Measurements from ENCODE around the gene PTK7. TPM values are rescaled to one million over a fixed set of nuclear protein-coding genes. Genes with fewer than 3 reads are reported as not detected.
A peak's percentile ranks its signal among the peaks of the same experiment; 100 is the strongest.
"Not testable (repeated sequence)": the region's sequence is repeated elsewhere in the genome, so short reads cannot be mapped to it uniquely, and the experiment has no call there.

PTK7 gene
- polyA plus RNA-seq, 1 donor = 35.7 TPM

DNA sequence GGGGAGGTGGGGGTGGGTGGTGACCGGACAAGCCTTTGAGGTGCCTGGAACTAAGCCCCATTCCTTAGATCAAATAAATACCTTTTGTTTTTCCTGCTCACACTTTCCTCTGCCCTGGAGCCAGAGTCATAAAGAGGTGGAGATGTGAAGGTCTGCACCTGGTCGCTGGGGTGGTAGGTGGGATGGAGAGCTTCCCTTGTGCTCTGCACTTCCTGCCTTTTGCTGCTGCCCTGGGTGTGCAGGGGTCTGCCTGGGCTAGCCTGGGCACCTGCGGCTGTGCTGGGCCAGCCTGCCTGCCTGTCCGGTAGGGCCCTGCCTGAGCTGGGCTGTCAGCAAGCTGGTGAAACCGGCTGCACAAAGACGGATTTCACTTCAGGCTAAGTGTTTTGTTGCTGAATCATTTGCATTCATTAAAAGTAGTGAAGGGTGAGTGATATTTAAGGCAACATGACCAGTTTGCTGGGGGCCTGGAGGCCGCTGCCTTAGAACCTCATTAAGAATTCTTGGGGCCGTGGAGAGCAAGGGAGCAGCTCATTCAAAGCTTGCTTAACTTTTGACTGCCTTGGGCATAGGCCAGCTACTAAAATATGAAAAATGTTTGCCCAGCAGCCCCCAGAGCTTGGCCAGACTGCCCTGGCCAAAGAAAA is 20.5 kb downstream of the PTK7 start:
- no peaks in the 10 kb centered on the region for H3K27me3 ChIP-seq (ENCODE audit: control insufficient read depth, insufficient read depth, low read length)
- peak overlapping the region; percentile 3 for H3K27ac ChIP-seq (ENCODE audit: low read length)
- no peak overlapping the region for H3K4me3 ChIP-seq (ENCODE audit: low read length)
- no peaks in the 10 kb centered on the region for H3K9me3 ChIP-seq (ENCODE audit: control insufficient read depth, low read depth, low read length)
- no peak for DNase-seq
- no peaks in the 10 kb centered on the region for H3K4me1 ChIP-seq (ENCODE audit: control insufficient read depth, insufficient read depth, low read length)
- WGBS (ENCODE audit: insufficient coverage, low lambda C conversion rate) = 40% methylated on average over 1 of the region's 8 CpGs
- no peaks in the 10 kb centered on the region for H3K36me3 ChIP-seq (ENCODE audit: control insufficient read depth, insufficient read depth, low read length)

DNA sequence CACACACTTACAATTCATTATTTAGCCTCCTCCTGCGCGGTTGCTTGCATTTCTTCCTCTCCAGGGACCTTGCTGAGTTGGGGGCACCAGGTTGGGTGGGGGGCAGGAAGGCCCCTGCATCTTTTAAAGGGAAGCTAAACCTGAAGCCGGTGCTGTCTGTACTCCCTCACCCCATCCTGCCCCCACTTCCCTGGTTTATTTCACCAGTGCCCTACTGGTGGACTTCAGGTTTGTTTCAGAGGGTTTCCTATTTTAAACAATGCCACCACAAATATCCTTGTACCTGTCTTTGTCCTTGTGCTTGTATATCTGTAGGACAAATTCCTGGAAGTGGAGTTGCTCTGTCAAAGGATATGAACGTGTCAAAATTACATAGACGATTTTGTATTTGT is 21.0 kb downstream of the PTK7 start:
- no peaks in the 10 kb centered on the region for H3K27me3 ChIP-seq (ENCODE audit: control insufficient read depth, insufficient read depth, low read length)
- H3K36me3 ChIP-seq (ENCODE audit: control insufficient read depth, insufficient read depth, low read length) = no peaks in the 10 kb centered on the region
- no peaks in the 10 kb centered on the region for H3K4me1 ChIP-seq (ENCODE audit: control insufficient read depth, insufficient read depth, low read length)
- WGBS (ENCODE audit: insufficient coverage, low lambda C conversion rate) = no CpG with 5 or more reads among the region's 5 CpGs
- H3K4me3 ChIP-seq (ENCODE audit: low read length) = no peak overlapping the region
- H3K27ac ChIP-seq (ENCODE audit: low read length) = no peak overlapping the region
- H3K9me3 ChIP-seq (ENCODE audit: control insufficient read depth, low read depth, low read length) = no peaks in the 10 kb centered on the region
- DNase-seq = no peak

DNA sequence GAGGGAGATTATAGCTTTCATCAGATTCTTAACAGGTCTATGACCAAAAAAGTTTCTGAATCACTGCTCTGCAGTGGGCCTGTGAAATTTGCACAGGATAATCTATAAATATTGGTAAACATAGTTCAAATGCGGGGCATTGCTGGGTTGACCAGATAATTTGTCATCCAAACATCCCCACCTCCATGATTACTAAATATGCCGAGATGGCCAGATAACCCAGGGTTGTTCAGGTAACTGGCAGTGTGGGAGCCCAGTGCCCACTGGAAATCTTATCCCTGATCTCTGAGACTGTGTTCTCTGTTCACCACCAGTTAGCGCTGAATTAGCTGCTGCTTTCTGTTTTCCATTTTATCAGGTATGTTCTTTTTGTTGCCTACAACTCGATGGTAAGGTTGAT is 21.4 kb downstream of the PTK7 start:
- Histone ChIP-seq H3K36me3 (ENCODE audit: control insufficient read depth, insufficient read depth, low read length) (no peaks in the 10 kb centered on the region), H3K4me3 (ENCODE audit: low read length) (no peak overlapping the region), H3K27ac (ENCODE audit: low read length) (no peak overlapping the region), H3K27me3 (ENCODE audit: control insufficient read depth, insufficient read depth, low read length) (no peaks in the 10 kb centered on the region), H3K4me1 (ENCODE audit: control insufficient read depth, insufficient read depth, low read length) (no peaks in the 10 kb centered on the region), H3K9me3 (ENCODE audit: control insufficient read depth, low read depth, low read length) (no peaks in the 10 kb centered on the region)
- no peak for DNase-seq
- WGBS (ENCODE audit: insufficient coverage, low lambda C conversion rate) = no CpG with 5 or more reads among the region's 4 CpGs

DNA sequence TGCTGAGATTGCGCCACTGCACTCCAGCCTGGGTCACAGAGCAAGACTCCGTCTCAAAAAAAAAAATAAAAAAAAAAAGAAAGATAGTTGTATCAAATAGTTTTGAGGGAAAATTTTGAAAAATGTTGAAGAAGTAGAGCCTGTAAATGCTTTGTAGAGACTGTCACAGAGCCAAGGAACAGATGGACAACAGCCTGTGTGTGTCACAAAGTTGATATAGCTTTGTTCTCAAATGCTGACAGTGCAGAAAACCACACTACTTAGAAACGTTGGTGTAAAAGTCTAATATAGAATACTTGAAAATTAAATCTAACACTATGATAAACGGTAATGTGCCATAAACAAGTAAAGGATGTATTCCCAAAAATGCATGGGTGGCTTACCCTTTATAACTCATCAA is 25.4 kb downstream of the PTK7 start:
- WGBS (ENCODE audit: insufficient coverage, low lambda C conversion rate) = 100% methylated on average over 1 of the region's 4 CpGs
- H3K9me3 ChIP-seq (ENCODE audit: control insufficient read depth, low read depth, low read length) = no peaks in the 10 kb centered on the region

DNA sequence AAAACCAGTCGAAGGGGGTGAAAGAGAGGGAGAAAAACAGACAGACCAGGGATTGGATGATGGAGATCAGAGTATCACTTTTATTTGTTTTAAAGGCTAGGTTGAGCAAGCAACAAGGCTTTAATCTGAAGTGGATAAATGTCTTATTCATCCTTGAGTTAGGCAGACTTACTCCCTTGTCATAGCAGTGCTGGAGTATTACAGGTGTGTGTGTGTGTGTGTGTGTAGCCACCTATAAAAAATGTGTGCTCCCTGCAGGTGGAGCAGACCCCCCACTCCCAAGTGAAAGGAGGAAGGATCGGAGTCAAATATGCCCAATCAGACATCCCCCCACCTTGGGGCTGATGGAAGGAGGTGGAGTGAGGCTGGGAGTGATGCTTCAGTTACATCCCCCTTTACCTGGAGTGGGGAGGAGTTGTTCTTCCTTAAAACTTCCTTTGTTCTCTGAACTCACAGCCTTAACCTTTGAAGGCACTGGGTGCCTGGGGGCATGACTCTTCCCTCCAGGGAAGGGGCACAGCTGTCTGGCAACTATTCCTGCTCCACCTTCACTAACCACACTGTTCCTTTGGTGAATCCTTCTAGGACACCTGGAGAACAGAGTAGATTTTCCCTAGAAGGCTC is 27.3 kb downstream of the PTK7 start:
- Histone ChIP-seq H3K9me3 (ENCODE audit: control insufficient read depth, low read depth, low read length) (no peaks in the 10 kb centered on the region), H3K4me3 (ENCODE audit: low read length) (no peak overlapping the region), H3K4me1 (ENCODE audit: control insufficient read depth, insufficient read depth, low read length) (no peaks in the 10 kb centered on the region), H3K27ac (ENCODE audit: low read length) (no peak overlapping the region), H3K36me3 (ENCODE audit: control insufficient read depth, insufficient read depth, low read length) (no peaks in the 10 kb centered on the region), H3K27me3 (ENCODE audit: control insufficient read depth, insufficient read depth, low read length) (no peaks in the 10 kb centered on the region)
- no CpG with 5 or more reads among the region's 2 CpGs for WGBS (ENCODE audit: insufficient coverage, low lambda C conversion rate)
- DNase-seq = no peak

More for the DNA sequence above, 25.4 kb downstream of the PTK7 start:
- H3K27me3 ChIP-seq (ENCODE audit: control insufficient read depth, insufficient read depth, low read length) = no peaks in the 10 kb centered on the region
- no peak overlapping the region for H3K27ac ChIP-seq (ENCODE audit: low read length)
- no peak for DNase-seq
- H3K4me1 ChIP-seq (ENCODE audit: control insufficient read depth, insufficient read depth, low read length) = no peaks in the 10 kb centered on the region
- H3K4me3 ChIP-seq (ENCODE audit: low read length) = no peak overlapping the region
- H3K36me3 ChIP-seq (ENCODE audit: control insufficient read depth, insufficient read depth, low read length) = no peaks in the 10 kb centered on the region

DNA sequence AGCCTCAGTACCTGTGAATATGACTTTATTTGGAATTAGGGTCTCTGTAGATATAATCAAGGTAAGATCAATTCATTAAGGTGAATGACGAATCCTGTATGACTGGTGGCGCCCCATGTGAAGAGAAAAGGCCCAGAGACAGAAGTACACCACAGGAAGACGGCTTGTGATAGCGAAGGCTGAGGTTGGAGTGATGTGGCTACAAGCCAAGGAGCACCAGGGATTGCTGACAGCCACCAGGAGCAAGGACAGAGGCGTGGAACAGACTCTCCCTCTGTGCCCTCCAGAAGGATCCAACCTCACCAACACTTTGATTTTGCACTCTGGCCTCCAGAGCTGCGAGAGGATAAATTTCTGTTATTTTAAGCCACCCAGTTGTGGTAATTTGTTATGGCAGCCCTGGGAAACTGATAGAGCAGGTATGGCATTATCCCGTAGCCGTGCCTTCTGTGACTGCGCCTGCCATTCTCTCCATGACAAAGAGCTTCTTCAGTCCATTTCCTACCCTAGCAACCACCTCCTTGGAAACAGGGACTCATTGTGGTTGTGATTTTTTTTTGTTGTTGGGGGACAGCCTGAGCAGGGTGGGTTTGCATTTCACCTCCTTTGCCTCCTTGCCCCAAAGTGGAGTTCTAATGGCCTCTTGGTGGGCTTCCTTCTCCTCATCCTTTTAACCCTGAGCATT is 29.6 kb downstream of the PTK7 start:
- no peaks in the 10 kb centered on the region for H3K27me3 ChIP-seq (ENCODE audit: control insufficient read depth, insufficient read depth, low read length)
- H3K9me3 ChIP-seq (ENCODE audit: control insufficient read depth, low read depth, low read length) = no peaks in the 10 kb centered on the region
- H3K36me3 ChIP-seq (ENCODE audit: control insufficient read depth, insufficient read depth, low read length) = no peaks in the 10 kb centered on the region
- no peak for DNase-seq
- no peak overlapping the region for H3K4me3 ChIP-seq (ENCODE audit: low read length)
- no peak overlapping the region for H3K27ac ChIP-seq (ENCODE audit: low read length)
- H3K4me1 ChIP-seq (ENCODE audit: control insufficient read depth, insufficient read depth, low read length) = no peaks in the 10 kb centered on the region
- WGBS (ENCODE audit: insufficient coverage, low lambda C conversion rate) = 100% methylated on average over 1 of the region's 9 CpGs

DNA sequence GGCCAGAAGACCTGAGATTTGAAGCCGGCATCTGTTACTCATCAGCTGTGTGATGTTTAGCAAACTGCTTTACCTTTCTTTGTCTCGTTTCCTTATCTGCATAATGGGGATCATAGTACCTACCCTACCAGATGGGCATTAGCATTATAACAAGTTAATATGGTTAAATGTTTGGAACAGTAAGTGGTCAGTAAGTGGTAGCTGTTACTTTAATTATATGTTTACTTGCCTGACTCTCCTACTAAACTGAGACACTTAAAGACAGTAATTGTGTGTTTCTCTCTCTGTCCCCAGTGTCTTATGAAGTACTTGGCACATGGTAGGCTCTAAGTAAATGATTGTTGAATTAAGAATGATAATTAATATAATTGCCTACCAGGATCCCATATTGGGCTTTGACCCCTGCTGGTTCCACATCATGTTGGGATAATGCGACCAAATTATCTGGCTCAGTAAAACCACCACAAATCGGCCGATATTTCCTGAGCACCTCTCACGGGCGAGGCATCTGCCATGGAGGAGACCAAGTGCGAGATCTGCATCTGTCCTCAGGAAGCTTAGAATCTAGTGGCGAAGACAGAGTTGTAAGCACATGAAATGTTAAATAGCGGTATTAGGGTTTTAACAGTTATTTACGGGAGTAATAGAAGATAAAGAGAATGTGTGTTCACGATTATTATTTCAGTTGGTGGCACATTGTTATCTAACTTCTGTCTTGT is 31.4 kb downstream of the PTK7 start:
- Histone ChIP-seq H3K27me3 (ENCODE audit: control insufficient read depth, insufficient read depth, low read length) (no peaks in the 10 kb centered on the region), H3K27ac (ENCODE audit: low read length) (no peak overlapping the region), H3K4me3 (ENCODE audit: low read length) (no peak overlapping the region), H3K36me3 (ENCODE audit: control insufficient read depth, insufficient read depth, low read length) (no peaks in the 10 kb centered on the region), H3K9me3 (ENCODE audit: control insufficient read depth, low read depth, low read length) (no peaks in the 10 kb centered on the region), H3K4me1 (ENCODE audit: control insufficient read depth, insufficient read depth, low read length) (no peaks in the 10 kb centered on the region)
- WGBS (ENCODE audit: insufficient coverage, low lambda C conversion rate) = 80% methylated on average over 1 of the region's 12 CpGs
- no peak for DNase-seq

DNA sequence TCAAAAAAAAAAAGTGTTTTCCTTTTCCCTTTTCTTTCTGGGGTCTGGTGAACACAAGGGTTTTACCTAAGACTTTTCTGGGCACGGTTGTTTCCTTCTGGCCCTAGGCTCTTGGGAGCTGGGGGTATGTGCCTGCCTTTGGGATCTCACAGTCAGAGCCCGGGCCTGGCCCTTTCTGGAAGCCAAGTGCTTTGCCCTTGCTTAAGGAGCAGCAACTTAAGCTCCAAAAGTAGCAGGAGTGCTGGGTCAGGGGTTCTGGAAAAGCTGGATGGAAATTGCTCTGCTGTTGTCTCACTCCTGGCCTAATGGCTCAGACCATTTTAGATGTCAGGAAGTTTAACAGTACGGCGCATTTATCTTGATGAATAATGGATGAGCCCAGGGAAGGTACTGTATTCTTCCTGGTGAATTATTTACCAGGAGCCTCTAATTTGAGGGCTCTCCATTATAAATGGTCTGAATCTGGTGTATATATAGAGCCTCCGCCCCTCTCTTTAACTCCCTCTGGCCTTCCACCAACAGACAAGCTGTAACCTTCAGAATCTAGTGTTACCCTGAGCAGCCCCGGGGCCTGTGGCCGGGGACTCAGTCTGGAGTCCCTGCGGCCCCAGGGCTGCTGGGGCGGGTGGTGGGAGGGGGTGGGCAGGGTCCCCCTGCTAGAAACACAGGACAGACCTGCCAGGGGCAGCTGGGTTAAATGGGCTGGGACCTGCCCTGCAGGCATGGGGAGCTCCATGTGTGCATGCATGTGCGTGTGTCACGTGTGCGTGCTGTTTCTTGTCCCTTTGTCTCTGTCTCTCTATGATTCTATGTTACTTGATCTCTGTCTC is 37.5 kb downstream of the PTK7 start:
- no peaks in the 10 kb centered on the region for H3K27me3 ChIP-seq (ENCODE audit: control insufficient read depth, insufficient read depth, low read length)
- H3K9me3 ChIP-seq (ENCODE audit: control insufficient read depth, low read depth, low read length) = no peaks in the 10 kb centered on the region
- WGBS (ENCODE audit: insufficient coverage, low lambda C conversion rate) = no CpG with 5 or more reads among the region's 12 CpGs
- no peaks in the 10 kb centered on the region for H3K36me3 ChIP-seq (ENCODE audit: control insufficient read depth, insufficient read depth, low read length)
- no peak overlapping the region for H3K4me3 ChIP-seq (ENCODE audit: low read length)
- H3K4me1 ChIP-seq (ENCODE audit: control insufficient read depth, insufficient read depth, low read length) = peaks cover 20% of the 10 kb centered on the region
- peak overlapping the region; percentile 48 for H3K27ac ChIP-seq (ENCODE audit: low read length)
- DNase-seq = peak in 1 of 2 donors; percentile 31

DNA sequence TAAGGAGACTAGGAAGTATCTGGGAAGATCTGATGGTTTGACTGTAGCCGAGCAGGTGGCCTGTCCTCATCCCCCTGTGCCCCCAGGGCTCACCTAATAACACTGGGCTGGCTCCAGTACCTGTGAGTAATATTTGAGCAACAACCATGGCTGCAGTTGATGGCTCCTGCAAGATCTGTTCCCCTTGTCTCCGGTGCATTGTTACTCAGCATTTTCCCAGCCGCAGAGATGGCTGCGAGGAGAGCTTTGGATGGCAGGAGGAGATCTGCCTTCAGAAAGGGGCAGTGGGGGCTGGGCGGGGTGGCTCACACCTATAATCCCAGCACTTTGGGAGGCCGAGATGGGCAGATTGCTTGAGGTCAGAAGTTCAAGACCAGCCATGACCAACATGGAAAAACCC is 39.3 kb downstream of the PTK7 start:
- H3K27me3 ChIP-seq (ENCODE audit: control insufficient read depth, insufficient read depth, low read length) = no peaks in the 10 kb centered on the region
- no CpG with 5 or more reads among the region's 6 CpGs for WGBS (ENCODE audit: insufficient coverage, low lambda C conversion rate)
- H3K36me3 ChIP-seq (ENCODE audit: control insufficient read depth, insufficient read depth, low read length) = no peaks in the 10 kb centered on the region
- H3K9me3 ChIP-seq (ENCODE audit: control insufficient read depth, low read depth, low read length) = no peaks in the 10 kb centered on the region
- H3K4me1 ChIP-seq (ENCODE audit: control insufficient read depth, insufficient read depth, low read length) = peaks cover 21% of the 10 kb centered on the region
- H3K4me3 ChIP-seq (ENCODE audit: low read length) = no peak overlapping the region
- DNase-seq = no peak
- H3K27ac ChIP-seq (ENCODE audit: low read length) = no peak overlapping the region

DNA sequence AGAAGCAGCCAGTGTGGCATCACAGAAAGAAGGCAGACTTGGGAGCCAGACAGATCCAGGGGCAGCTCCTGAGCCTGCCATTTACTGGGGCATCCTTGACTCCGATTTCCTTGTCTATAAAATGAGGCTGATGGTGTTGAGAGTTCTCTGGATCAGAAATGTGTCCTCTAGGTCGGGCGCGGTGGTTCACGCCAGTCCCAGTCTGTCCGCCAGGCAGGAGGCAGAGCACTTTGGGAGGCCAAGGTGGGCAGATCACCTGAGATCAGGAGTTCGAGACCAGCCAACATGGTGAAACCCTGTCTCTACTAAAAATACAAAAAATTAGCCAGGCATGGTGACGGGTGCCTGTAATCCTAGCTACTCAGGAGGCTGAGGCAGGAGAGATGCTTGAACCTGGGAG is 41.4 kb downstream of the PTK7 start:
- not testable (repeated sequence) for H3K27me3 ChIP-seq (ENCODE audit: control insufficient read depth, insufficient read depth, low read length); DNase-seq; H3K36me3 ChIP-seq (ENCODE audit: control insufficient read depth, insufficient read depth, low read length); H3K9me3 ChIP-seq (ENCODE audit: control insufficient read depth, low read depth, low read length); H3K27ac ChIP-seq (ENCODE audit: low read length); H3K4me3 ChIP-seq (ENCODE audit: low read length)
- no CpG with 5 or more reads among the region's 8 CpGs for WGBS (ENCODE audit: insufficient coverage, low lambda C conversion rate)
- H3K4me1 ChIP-seq (ENCODE audit: control insufficient read depth, insufficient read depth, low read length) = peaks cover 28% of the 10 kb centered on the region
